ENCODE results near the gene FAM47B.

Gene FAM47B

GRCh38 chrX:34942496-34942895, at the start of gene FAM47B:
TSS of gene FAM47B (plus strand) at chrX:34942796. CDS start at chrX:34942832, 36 bp downstream.
- no peak for DNase-seq

- DNase-seq, result no peak
Observed at GRCh38 chrX:34893741-34894140, 48.9 kb upstream of the FAM47B start.

GRCh38 chrX:34900691-34901090, 41.9 kb upstream of the FAM47B start:
- no peak for DNase-seq

- no peak for DNase-seq
Observed at GRCh38 chrX:34901761-34902160, 40.8 kb upstream of the FAM47B start.

- no peak for DNase-seq
Observed at GRCh38 chrX:34903316-34903715, 39.3 kb upstream of the FAM47B start.

- DNase-seq, result no peak
Observed at GRCh38 chrX:34909151-34909550, 33.4 kb upstream of the FAM47B start.

GRCh38 chrX:34915463-34916225, 27.0 kb upstream of the FAM47B start:
- DNase-seq, result no peak

GRCh38 chrX:34917146-34917545, 25.4 kb upstream of the FAM47B start:
- no peak for DNase-seq

- DNase-seq, result no peak
Observed at GRCh38 chrX:34918091-34918736, 24.4 kb upstream of the FAM47B start.

- DNase-seq, result no peak
Observed at GRCh38 chrX:34918856-34919255, 23.7 kb upstream of the FAM47B start.

- no peak for DNase-seq
Observed at GRCh38 chrX:34927866-34928265, 14.7 kb upstream of the FAM47B start.

GRCh38 chrX:34943235-34943634, 639 bp downstream of the FAM47B start:
- no peak for DNase-seq

GRCh38 chrX:34956916-34957315, 14.3 kb downstream of the FAM47B start:
- DNase-seq, result no peak

GRCh38 chrX:34961662-34962061, 19.1 kb downstream of the FAM47B start:
- no peak for DNase-seq

GRCh38 chrX:34972206-34972605, 29.6 kb downstream of the FAM47B start:
- DNase-seq, result no peak

- DNase-seq, result no peak
Observed at GRCh38 chrX:34978171-34978570, 35.6 kb downstream of the FAM47B start.

- DNase-seq, result no peak
Observed at GRCh38 chrX:34987646-34988045, 45.0 kb downstream of the FAM47B start.
